Measurements from ENCODE around the gene TYW3.

Gene TYW3

DNA sequence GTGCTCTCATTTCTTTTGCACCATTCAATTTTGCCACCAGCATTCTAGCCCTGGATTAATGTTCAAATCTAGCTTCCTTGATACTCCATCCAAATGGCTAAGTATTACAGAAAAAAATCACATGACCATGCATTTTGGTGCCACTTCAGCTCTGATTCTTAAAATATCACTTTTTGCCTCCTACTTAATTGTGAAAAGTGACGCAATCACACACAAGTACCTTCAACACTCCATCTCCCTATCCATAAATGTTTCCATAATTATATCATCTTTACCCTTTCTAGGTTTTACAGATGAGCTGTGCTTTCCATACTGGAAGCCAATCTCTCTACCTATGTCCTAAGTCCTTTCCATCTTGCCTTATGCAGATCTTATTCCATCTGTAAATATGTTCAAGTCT is 16.1 kb upstream of the TYW3 start:
- ChIA-PET CTCF (no interaction called here), POLR2A (no interaction called here)
- DNase-seq (ENCODE audit: extremely low spot score) = no peak
- TF ChIP-seq CTBP1 (IDR thresholded peaks at IDR 0.05; ENCODE audit: borderline replicate concordance) (no peak), HDGF (IDR thresholded peaks at IDR 0.05; ENCODE audit: borderline replicate concordance) (no peak), SP1 (IDR thresholded peaks at IDR 0.05) (no peak), NFRKB (IDR thresholded peaks at IDR 0.05) (no peak), FOXK2 (IDR thresholded peaks at IDR 0.05) (no peak), SUZ12 (IDR thresholded peaks at IDR 0.05) (no peak), LEF1 (IDR thresholded peaks at IDR 0.05; ENCODE audit: borderline replicate concordance) (no peak), L3MBTL2 (conservative IDR thresholded peaks at IDR 0.05) (no peak), ZNF384 (IDR thresholded peaks at IDR 0.05) (no peak), TARDBP (IDR thresholded peaks at IDR 0.05) (no peak), BHLHE40 (IDR thresholded peaks at IDR 0.05; ENCODE audit: borderline replicate concordance) (no peak), ARNT (IDR thresholded peaks at IDR 0.05) (no peak)
- TF ChIP-seq, protein P1, sequence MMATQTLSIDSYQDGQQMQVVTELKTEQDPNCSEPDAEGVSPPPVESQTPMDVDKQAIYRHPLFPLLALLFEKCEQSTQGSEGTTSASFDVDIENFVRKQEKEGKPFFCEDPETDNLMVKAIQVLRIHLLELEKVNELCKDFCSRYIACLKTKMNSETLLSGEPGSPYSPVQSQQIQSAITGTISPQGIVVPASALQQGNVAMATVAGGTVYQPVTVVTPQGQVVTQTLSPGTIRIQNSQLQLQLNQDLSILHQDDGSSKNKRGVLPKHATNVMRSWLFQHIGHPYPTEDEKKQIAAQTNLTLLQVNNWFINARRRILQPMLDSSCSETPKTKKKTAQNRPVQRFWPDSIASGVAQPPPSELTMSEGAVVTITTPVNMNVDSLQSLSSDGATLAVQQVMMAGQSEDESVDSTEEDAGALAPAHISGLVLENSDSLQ (IDR thresholded peaks at IDR 0.05) = no peak

DNA sequence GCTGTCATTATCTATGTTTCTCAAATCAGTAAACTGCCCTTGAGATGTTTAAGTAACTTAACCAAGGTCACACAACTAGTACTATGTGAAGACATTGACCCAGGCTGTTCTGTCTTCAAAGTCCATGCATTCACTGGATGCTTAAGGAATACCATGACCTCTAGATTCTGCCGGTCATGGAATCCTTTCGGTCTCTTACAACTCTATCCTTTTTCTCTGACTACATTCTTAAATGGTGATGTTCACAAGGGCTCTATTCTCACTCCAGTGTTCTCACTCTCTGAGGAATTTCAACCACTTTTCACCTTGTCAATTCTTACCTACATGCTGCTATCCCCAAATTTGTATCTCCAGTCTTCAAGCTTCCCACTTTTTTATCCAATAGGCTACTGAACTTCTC is 15.3 kb upstream of the TYW3 start:
- no peak for DNase-seq (ENCODE audit: extremely low spot score)
- CTCF ChIA-PET = no interaction called here
- POLR2A ChIA-PET = no interaction called here
- TF ChIP-seq ARNT (IDR thresholded peaks at IDR 0.05) (no peak), CTBP1 (IDR thresholded peaks at IDR 0.05; ENCODE audit: borderline replicate concordance) (no peak), FOXM1 (IDR thresholded peaks at IDR 0.05; ENCODE audit: borderline replicate concordance) (no peak), FOXA1 (IDR thresholded peaks at IDR 0.05) (no peak), BHLHE40 (IDR thresholded peaks at IDR 0.05; ENCODE audit: borderline replicate concordance) (no peak), SUZ12 (IDR thresholded peaks at IDR 0.05) (no peak), TARDBP (IDR thresholded peaks at IDR 0.05) (no peak), FOXK2 (IDR thresholded peaks at IDR 0.05) (no peak), ZNF384 (IDR thresholded peaks at IDR 0.05) (no peak), NFRKB (IDR thresholded peaks at IDR 0.05) (no peak), SP1 (IDR thresholded peaks at IDR 0.05) (no peak), ELF4 (IDR thresholded peaks at IDR 0.05) (no peak), LEF1 (IDR thresholded peaks at IDR 0.05; ENCODE audit: borderline replicate concordance) (no peak), L3MBTL2 (conservative IDR thresholded peaks at IDR 0.05) (no peak), HDGF (IDR thresholded peaks at IDR 0.05; ENCODE audit: borderline replicate concordance) (no peak)
- TF ChIP-seq, protein P1 (IDR thresholded peaks at IDR 0.05) = no peak

DNA sequence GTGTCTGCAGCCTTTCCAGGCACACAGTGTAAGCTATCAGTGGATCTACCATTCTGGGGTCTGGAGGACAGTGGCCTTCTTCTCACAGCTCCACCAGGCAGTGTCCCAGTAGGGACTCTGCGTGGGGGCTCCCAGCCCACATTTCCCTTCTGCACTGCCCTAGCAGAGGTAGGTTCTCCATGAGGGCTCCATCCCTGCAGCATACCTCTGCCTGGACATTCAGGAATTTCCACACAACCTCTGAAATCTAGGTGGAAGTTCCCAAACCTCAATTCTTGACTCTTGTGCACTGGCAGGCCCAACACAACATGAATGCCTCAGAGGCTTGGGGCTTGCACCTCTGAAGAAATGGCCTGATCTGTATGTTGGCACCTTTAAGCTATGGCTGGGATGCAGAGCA is 6.9 kb upstream of the TYW3 start:
- TF ChIP-seq NFRKB (IDR thresholded peaks at IDR 0.05) (no peak), LEF1 (IDR thresholded peaks at IDR 0.05; ENCODE audit: borderline replicate concordance) (no peak), TARDBP (IDR thresholded peaks at IDR 0.05) (no peak), FOXA1 (IDR thresholded peaks at IDR 0.05) (no peak), L3MBTL2 (conservative IDR thresholded peaks at IDR 0.05) (no peak), SUZ12 (IDR thresholded peaks at IDR 0.05) (no peak), SP1 (IDR thresholded peaks at IDR 0.05) (no peak), BHLHE40 (IDR thresholded peaks at IDR 0.05; ENCODE audit: borderline replicate concordance) (no peak), FOXK2 (IDR thresholded peaks at IDR 0.05) (no peak), FOXM1 (IDR thresholded peaks at IDR 0.05; ENCODE audit: borderline replicate concordance) (no peak), HDGF (IDR thresholded peaks at IDR 0.05; ENCODE audit: borderline replicate concordance) (no peak), ARNT (IDR thresholded peaks at IDR 0.05) (no peak), ZNF384 (IDR thresholded peaks at IDR 0.05) (no peak), CTBP1 (IDR thresholded peaks at IDR 0.05; ENCODE audit: borderline replicate concordance) (no peak)
- TF ChIP-seq, protein P1 (IDR thresholded peaks at IDR 0.05) = no peak
- DNase-seq (ENCODE audit: extremely low spot score) = no peak
- POLR2A ChIA-PET = no interaction called here
- CTCF ChIA-PET = no interaction called here

DNA sequence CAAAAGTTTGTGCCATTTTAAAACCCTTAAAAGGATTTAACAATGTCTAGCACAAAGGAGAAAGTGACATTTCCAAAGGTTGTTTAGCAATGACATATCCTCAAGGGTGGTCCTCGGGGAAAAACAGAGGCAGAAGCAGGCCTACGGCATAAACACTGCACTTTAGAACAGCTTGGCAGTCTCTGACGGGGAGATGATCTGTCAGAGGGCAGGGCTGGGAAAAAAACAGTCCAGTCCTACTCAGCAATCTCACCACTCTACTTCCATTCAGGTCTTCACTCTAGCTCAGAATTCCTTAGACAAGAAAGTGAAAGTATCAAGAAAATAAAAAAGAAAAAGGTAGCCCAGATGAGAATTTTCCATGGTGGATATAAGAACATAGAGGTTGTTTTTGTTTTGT is 4.2 kb upstream of the TYW3 start:
- ChIA-PET CTCF (no interaction called here), POLR2A (no interaction called here)
- DNase-seq (ENCODE audit: extremely low spot score) = no peak
- no peak for TF ChIP-seq CTBP1 (IDR thresholded peaks at IDR 0.05; ENCODE audit: borderline replicate concordance)
- no peak for TF ChIP-seq ARNT (IDR thresholded peaks at IDR 0.05)
- no peak for TF ChIP-seq FOXM1 (IDR thresholded peaks at IDR 0.05; ENCODE audit: borderline replicate concordance)
- no peak for TF ChIP-seq SUZ12 (IDR thresholded peaks at IDR 0.05)
- no peak for TF ChIP-seq HDGF (IDR thresholded peaks at IDR 0.05; ENCODE audit: borderline replicate concordance)
- no peak for TF ChIP-seq FOXA1 (IDR thresholded peaks at IDR 0.05)
- TF ChIP-seq LEF1 (IDR thresholded peaks at IDR 0.05; ENCODE audit: borderline replicate concordance) = no peak

DNA sequence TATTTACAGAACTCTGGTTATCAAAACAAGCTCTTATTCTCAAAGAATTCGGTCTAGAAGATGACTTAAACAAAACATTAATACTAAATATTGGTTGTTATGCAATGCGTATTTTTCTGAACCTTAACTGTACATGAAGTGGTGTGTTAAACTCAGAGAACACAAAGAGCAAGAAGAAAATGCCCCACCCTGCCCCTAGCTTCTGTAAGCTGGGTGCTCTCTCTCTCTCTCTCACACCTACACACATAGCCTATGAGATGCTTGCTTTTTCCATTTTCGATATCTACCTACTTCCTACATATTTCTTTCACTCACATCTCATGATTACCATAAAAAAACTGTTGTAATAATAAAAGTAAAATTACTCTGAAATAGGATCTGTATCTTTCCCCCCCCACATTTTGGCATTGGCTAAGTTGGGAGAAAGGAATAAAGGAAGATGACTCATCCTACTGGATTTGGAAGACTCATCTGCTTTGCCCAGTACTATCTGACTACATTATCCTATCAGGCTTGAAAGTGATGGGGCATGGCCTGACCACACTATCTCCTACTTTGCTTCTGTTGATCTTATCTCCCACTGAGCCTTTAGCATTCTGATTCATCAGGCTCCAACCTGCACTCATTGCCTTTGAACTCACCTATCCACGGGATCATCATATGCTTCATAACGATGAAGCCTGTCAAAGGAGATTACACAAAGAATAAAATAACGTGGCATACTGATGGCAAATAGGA is 3.0 kb upstream of the TYW3 start:
- DNase-seq (ENCODE audit: extremely low spot score) = no peak
- ChIA-PET CTCF (no interaction called here), POLR2A (no interaction called here)
- TF ChIP-seq FOXA1 (IDR thresholded peaks at IDR 0.05) (no peak), SP1 (IDR thresholded peaks at IDR 0.05) (no peak), BHLHE40 (IDR thresholded peaks at IDR 0.05; ENCODE audit: borderline replicate concordance) (no peak), CTBP1 (IDR thresholded peaks at IDR 0.05; ENCODE audit: borderline replicate concordance) (no peak), ELF4 (IDR thresholded peaks at IDR 0.05) (no peak), SUZ12 (IDR thresholded peaks at IDR 0.05) (no peak), FOXM1 (IDR thresholded peaks at IDR 0.05; ENCODE audit: borderline replicate concordance) (no peak), ARNT (IDR thresholded peaks at IDR 0.05) (no peak), ZNF384 (IDR thresholded peaks at IDR 0.05) (no peak), NFRKB (IDR thresholded peaks at IDR 0.05) (no peak), FOXK2 (IDR thresholded peaks at IDR 0.05) (no peak)

Data from HEK293T (cell line).